AG04450 (cell line): Measurements from ENCODE around the gene VEGFB. TPM values are rescaled to one million over a fixed set of nuclear protein-coding genes. Genes with fewer than 3 reads are reported as not detected.

Experiments used
- CTCF ChIA-PET: fragments of 300-600, 350-600 bp; formaldehyde crosslinking; extraction: SDS; loops from one replicate; lab custom pipeline; 2022; ENCODE audit warnings: antibody characterized with exemption, inconsistent platforms; lab: Charles Lee
- POLR2A ChIA-PET: fragments of 350-600 bp; formaldehyde crosslinking; extraction: SDS; loops from one replicate; lab custom pipeline; 2021; ENCODE audit warnings: antibody characterized with exemption, inconsistent platforms; lab: Yijun Ruan, JAX
- DNase-seq: peaks from one replicate; pipeline ENCODE4 v3.0.0-alpha.2; 2011; ENCODE audit warnings: low read depth, low spot score
- H3K27ac ChIP-seq: one replicate; pipeline ENCODE4 v1.5.1; 2012; ENCODE audit warnings: low read depth, low read length, control low read depth
- H3K27me3 ChIP-seq: one replicate; pipeline ENCODE4 v1.6.0; 2012; ENCODE audit warnings: low read length; ENCODE audit not compliant: control insufficient read depth, insufficient read depth
- H3K4me3 ChIP-seq: 2 replicates; pipeline ENCODE4 v1.5.1; 2011; ENCODE audit warnings: mild to moderate bottlenecking, low read depth, low read length, control low read depth
- H3K9me3 ChIP-seq: 2 replicates; pipeline ENCODE4 v1.5.1; 2012; ENCODE audit warnings: low read length; ENCODE audit not compliant: control insufficient read depth, insufficient read depth
- CTCF ChIP-seq: IDR thresholded peaks from 2 replicates; pipeline ENCODE4 v1.5.1; 2011; ENCODE audit warnings: low read depth, low read length, control low read depth, inconsistent platforms
- polyA plus RNA-seq: library from polyadenylated mRNA; depleted of rRNA; stranded (reverse); fragments of >200 nt; gene quantifications from 2 replicates; pipeline ENCODE4 v1.2.3, GENCODE V29; 2011

VEGFB gene
- polyA plus RNA-seq, 1 experiment, result 11.8 TPM

GRCh38 chr11:64203421-64204079 is 30.8 kb upstream of the VEGFB start:
- ChIA-PET POLR2A (interaction anchor here (0.6 to 2.0 kb wide), 4 partner anchors 18 to 1389 kb away, joined by 3 to 17 read pairs (median 6); partner anchors contain the start of gene STIP1), CTCF (interaction anchor here (0.6 to 6.8 kb wide), 9 partner anchors 11 to 294 kb away, joined by 3 to 125 read pairs (median 21); partner anchors contain the start of gene PLCB3)
- peak overlapping the region; percentile 21 for H3K27ac ChIP-seq

GRCh38 chr11:64204080-64204440 is 30.3 kb upstream of the VEGFB start:
- Histone ChIP-seq H3K4me3 (no peak overlapping the region), H3K27me3 (no peaks in the 10 kb centered on the region), H3K9me3 (no peaks in the 10 kb centered on the region; the same call in 1 of the 2 replicates), H3K27ac (peak overlapping the region; percentile 21)
- TF ChIP-seq CTCF, result no peak
- DNase-seq, result no peak
- CTCF ChIA-PET, result interaction anchor here (0.6 to 6.8 kb wide), 23 partner anchors 8 to 370 kb away, joined by 3 to 125 read pairs (median 5); partner anchors contain the start of genes NUDT22, PLCB3, PRDX5 and TRMT112
- POLR2A ChIA-PET, result interaction anchor here (1.0 to 2.0 kb wide), 8 partner anchors 11 to 97 kb away, joined by 3 to 17 read pairs (median 4); partner anchors contain the start of genes NUDT22, STIP1 and TRPT1

More at GRCh38 chr11:64203421-64204079, 30.8 kb upstream of the VEGFB start:
- H3K9me3 ChIP-seq, result no peaks in the 10 kb centered on the region; the same call in 1 of the 2 replicates
- TF ChIP-seq CTCF, result no peak
- H3K4me3 ChIP-seq, result no peak overlapping the region
- DNase-seq, result no peak
- no peaks in the 10 kb centered on the region for H3K27me3 ChIP-seq

- H3K9me3 ChIP-seq, result no peaks in the 10 kb centered on the region; the same call in 1 of the 2 replicates
- no peaks in the 10 kb centered on the region for H3K27me3 ChIP-seq
- H3K4me3 ChIP-seq, result no peak overlapping the region
- peak; percentile 67 for TF ChIP-seq CTCF
- no peak overlapping the region for H3K27ac ChIP-seq
- ChIA-PET CTCF (interaction anchor here (0.6 to 6.8 kb wide), 27 partner anchors 8 to 370 kb away, joined by 3 to 125 read pairs (median 4); partner anchors contain the start of genes NUDT22, PLCB3, PRDX5 and TRMT112), POLR2A (interaction anchor here (0.7 to 2.0 kb wide), 9 partner anchors 8 to 96 kb away, joined by 3 to 17 read pairs (median 4); partner anchors contain the start of genes NUDT22, STIP1 and TRPT1)
- DNase-seq, result peak; percentile 95
These were observed 29.9 kb upstream of the VEGFB start for GRCh38 chr11:64204464-64204989.

GRCh38 chr11:64206457-64207255 is 27.7 kb upstream of the VEGFB start, which contains the start of gene FERMT3:
Gene FERMT3 (plus strand): TSS chr11:64206721. CDS start chr11:64207365, 644 bp downstream.
- POLR2A ChIA-PET, result interaction anchor here (1.0 to 3.4 kb wide), 5 partner anchors 11 to 111 kb away, joined by 3 to 27 read pairs (median 5); partner anchors contain the start of genes NUDT22, PRDX5, STIP1 and TRMT112
- no peak for DNase-seq
- TF ChIP-seq CTCF, result no peak

More at GRCh38 chr11:64206457-64207255, 27.7 kb upstream of the VEGFB start, which contains the start of gene FERMT3:
- CTCF ChIA-PET, result interaction anchor here (0.5 to 6.8 kb wide), 8 partner anchors 9 to 206 kb away, joined by 3 to 125 read pairs (median 14); partner anchors contain the start of gene PLCB3
- Histone ChIP-seq H3K27me3 (no peaks in the 10 kb centered on the region), H3K4me3 (no peak within 1 kb of the TSS), H3K9me3 (no peaks in the 10 kb centered on the region; the same call in 1 of the 2 replicates), H3K27ac (peak within 1 kb of the TSS; percentile 57)
